ENCODE measurements around the gene DDX5. TPM values are rescaled to one million over a fixed set of nuclear protein-coding genes. Genes with fewer than 3 reads are reported as not detected.
A peak's percentile ranks its signal among the peaks of the same experiment; 100 is the strongest.

The DDX5 gene
- total and polyA plus RNA-seq, 2 of the 13 experiments (the other 11 are each of a cell fraction or from before 2014, with no cell fraction given): 503 to 684 TPM

DNA sequence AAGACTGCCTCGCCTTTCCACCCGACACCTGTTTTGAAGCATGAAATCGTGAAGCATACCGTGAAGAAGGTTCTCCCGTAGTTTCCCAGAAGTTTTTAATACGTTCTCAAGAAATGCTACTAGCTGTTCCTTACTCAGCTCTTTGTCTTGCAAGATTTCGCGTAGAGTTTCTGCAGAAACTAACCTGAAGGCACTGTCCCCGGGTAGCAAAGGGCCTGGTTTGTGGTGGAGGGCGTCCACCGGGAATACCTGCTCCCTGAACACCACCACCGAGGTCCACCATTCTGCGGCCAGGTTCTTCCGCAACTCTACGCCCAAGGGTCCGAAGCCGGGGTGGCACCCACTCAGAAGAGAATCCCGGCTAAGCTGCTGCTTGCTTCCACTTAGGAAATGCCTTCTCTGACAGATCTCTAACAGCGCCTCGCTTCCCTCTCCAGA lies 9.7 kb downstream of the DDX5 start (continued):
- peak; percentile 15 for TF ChIP-seq XRCC5 (optimal IDR thresholded peaks at IDR 0.05; ENCODE audit: low read length)
- TF ChIP-seq, protein P1, sequence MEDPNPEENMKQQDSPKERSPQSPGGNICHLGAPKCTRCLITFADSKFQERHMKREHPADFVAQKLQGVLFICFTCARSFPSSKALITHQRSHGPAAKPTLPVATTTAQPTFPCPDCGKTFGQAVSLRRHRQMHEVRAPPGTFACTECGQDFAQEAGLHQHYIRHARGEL (CRISPR knock-in tag; IDR thresholded peaks at IDR 0.05): no peak
- TF ChIP-seq, protein P2, sequence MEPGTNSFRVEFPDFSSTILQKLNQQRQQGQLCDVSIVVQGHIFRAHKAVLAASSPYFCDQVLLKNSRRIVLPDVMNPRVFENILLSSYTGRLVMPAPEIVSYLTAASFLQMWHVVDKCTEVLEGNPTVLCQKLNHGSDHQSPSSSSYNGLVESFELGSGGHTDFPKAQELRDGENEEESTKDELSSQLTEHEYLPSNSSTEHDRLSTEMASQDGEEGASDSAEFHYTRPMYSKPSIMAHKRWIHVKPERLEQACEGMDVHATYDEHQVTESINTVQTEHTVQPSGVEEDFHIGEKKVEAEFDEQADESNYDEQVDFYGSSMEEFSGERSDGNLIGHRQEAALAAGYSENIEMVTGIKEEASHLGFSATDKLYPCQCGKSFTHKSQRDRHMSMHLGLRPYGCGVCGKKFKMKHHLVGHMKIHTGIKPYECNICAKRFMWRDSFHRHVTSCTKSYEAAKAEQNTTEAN (CRISPR knock-in tag; conservative IDR thresholded peaks at IDR 0.05): 0 out of 2 replicates have a peak, but pooled peaks have one; percentile 37
- TF ChIP-seq CC2D1A (CRISPR knock-in tag; IDR thresholded peaks at IDR 0.05): 0 out of 2 replicates have a peak, but pooled peaks have one; percentile 3
- TF ChIP-seq SRY (CRISPR knock-in tag; IDR thresholded peaks at IDR 0.05): no peak
- TF ChIP-seq, protein P3, sequence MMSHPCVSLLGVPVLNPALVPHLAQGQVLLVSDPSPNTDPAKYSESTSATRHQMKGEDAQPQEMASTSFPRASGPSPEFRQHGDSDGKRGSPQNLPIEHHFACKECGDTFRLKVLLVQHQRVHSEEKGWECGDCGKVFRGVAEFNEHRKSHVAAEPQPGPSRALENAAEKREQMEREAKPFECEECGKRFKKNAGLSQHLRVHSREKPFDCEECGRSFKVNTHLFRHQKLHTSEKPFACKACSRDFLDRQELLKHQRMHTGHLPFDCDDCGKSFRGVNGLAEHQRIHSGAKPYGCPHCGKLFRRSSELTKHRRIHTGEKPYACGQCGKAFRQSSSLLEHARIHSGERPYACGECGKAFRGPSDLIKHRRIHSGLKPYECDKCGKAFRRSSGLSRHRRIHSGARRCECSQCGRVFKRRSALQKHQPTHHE (CRISPR knock-in tag; IDR thresholded peaks at IDR 0.05; ENCODE audit: borderline replicate concordance): no peak
- no peak for TF ChIP-seq RBFOX2 (IDR thresholded peaks at IDR 0.05; ENCODE audit: low read depth, low read length)
- TF ChIP-seq PHF20 (CRISPR knock-in tag; IDR thresholded peaks at IDR 0.05): no peak
- TF ChIP-seq TP53 (CRISPR knock-in tag; conservative IDR thresholded peaks at IDR 0.05): 0 out of 2 replicates have a peak, but pooled peaks have one; percentile 80
- TF ChIP-seq, protein P4, sequence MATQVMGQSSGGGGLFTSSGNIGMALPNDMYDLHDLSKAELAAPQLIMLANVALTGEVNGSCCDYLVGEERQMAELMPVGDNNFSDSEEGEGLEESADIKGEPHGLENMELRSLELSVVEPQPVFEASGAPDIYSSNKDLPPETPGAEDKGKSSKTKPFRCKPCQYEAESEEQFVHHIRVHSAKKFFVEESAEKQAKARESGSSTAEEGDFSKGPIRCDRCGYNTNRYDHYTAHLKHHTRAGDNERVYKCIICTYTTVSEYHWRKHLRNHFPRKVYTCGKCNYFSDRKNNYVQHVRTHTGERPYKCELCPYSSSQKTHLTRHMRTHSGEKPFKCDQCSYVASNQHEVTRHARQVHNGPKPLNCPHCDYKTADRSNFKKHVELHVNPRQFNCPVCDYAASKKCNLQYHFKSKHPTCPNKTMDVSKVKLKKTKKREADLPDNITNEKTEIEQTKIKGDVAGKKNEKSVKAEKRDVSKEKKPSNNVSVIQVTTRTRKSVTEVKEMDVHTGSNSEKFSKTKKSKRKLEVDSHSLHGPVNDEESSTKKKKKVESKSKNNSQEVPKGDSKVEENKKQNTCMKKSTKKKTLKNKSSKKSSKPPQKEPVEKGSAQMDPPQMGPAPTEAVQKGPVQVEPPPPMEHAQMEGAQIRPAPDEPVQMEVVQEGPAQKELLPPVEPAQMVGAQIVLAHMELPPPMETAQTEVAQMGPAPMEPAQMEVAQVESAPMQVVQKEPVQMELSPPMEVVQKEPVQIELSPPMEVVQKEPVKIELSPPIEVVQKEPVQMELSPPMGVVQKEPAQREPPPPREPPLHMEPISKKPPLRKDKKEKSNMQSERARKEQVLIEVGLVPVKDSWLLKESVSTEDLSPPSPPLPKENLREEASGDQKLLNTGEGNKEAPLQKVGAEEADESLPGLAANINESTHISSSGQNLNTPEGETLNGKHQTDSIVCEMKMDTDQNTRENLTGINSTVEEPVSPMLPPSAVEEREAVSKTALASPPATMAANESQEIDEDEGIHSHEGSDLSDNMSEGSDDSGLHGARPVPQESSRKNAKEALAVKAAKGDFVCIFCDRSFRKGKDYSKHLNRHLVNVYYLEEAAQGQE (IDR thresholded peaks at IDR 0.05; ENCODE audit: borderline replicate concordance in 1 of 2, low read depth in 1 of 2, low read length in 2 of 2): no peak
- 0 out of 2 replicates have a peak, but pooled peaks have one; percentile 76 for TF ChIP-seq ISX (CRISPR knock-in tag; conservative IDR thresholded peaks at IDR 0.05)
- no peak for TF ChIP-seq HOXA9 (CRISPR knock-in tag; IDR thresholded peaks at IDR 0.05; ENCODE audit: borderline replicate concordance)
- TF ChIP-seq, protein P5, sequence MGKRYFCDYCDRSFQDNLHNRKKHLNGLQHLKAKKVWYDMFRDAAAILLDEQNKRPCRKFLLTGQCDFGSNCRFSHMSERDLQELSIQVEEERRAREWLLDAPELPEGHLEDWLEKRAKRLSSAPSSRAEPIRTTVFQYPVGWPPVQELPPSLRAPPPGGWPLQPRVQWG (CRISPR knock-in tag; IDR thresholded peaks at IDR 0.05; ENCODE audit: borderline replicate concordance, low read depth): no peak
- TF ChIP-seq ZNF724P (CRISPR knock-in tag; IDR thresholded peaks at IDR 0.05; ENCODE audit: borderline replicate concordance): no peak
- no peak for TF ChIP-seq NR2F6 (IDR thresholded peaks at IDR 0.05)
- TF ChIP-seq NR2F6 (CRISPR knock-in tag; IDR thresholded peaks at IDR 0.05): no peak
- peak; percentile 29; the same call in 1 of the 2 replicates for TF ChIP-seq REL (CRISPR knock-in tag; conservative IDR thresholded peaks at IDR 0.05)
- TF ChIP-seq, protein P6, sequence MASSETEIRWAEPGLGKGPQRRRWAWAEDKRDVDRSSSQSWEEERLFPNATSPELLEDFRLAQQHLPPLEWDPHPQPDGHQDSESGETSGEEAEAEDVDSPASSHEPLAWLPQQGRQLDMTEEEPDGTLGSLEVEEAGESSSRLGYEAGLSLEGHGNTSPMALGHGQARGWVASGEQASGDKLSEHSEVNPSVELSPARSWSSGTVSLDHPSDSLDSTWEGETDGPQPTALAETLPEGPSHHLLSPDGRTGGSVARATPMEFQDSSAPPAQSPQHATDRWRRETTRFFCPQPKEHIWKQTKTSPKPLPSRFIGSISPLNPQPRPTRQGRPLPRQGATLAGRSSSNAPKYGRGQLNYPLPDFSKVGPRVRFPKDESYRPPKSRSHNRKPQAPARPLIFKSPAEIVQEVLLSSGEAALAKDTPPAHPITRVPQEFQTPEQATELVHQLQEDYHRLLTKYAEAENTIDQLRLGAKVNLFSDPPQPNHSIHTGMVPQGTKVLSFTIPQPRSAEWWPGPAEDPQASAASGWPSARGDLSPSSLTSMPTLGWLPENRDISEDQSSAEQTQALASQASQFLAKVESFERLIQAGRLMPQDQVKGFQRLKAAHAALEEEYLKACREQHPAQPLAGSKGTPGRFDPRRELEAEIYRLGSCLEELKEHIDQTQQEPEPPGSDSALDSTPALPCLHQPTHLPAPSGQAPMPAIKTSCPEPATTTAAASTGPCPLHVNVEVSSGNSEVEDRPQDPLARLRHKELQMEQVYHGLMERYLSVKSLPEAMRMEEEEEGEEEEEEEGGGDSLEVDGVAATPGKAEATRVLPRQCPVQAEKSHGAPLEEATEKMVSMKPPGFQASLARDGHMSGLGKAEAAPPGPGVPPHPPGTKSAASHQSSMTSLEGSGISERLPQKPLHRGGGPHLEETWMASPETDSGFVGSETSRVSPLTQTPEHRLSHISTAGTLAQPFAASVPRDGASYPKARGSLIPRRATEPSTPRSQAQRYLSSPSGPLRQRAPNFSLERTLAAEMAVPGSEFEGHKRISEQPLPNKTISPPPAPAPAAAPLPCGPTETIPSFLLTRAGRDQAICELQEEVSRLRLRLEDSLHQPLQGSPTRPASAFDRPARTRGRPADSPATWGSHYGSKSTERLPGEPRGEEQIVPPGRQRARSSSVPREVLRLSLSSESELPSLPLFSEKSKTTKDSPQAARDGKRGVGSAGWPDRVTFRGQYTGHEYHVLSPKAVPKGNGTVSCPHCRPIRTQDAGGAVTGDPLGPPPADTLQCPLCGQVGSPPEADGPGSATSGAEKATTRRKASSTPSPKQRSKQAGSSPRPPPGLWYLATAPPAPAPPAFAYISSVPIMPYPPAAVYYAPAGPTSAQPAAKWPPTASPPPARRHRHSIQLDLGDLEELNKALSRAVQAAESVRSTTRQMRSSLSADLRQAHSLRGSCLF (CRISPR knock-in tag; IDR thresholded peaks at IDR 0.05; ENCODE audit: borderline replicate concordance): peak; percentile 47; the same call in 1 of the 2 replicates

Data from HepG2 (cell line).